Aorta (tissue), 5 donors: ENCODE data around the gene BMERB1. TPM values are rescaled to one million over a fixed set of nuclear protein-coding genes. Genes with fewer than 3 reads are reported as not detected.
"Not testable (repeated sequence)": the region's sequence is repeated elsewhere in the genome, so short reads cannot be mapped to it uniquely, and the experiment has no call there.

ENCODE experiments used
- ATAC-seq: fragments of 200-7000 bp; cut with Tn5 transposase; one replicate; pipeline ENCODE4 v1.9.1; 2022; ENCODE audit warnings: moderate library complexity; ENCODE audit not compliant: low FRiP score
- DNase-seq, 2 donors: peaks; one replicate each; pipeline ENCODE4 v3.0.0-alpha.2; 2020
- H3K27ac ChIP-seq, 2 donors: one replicate each; pipeline ENCODE4 v1.5.1; 2013; ENCODE audit warnings: low read length in 2 of 2, mild to moderate bottlenecking in 2 of 2, moderate library complexity in 2 of 2, control low read depth in 1 of 2, inconsistent platforms in 1 of 2, low read depth in 1 of 2
- H3K27me3 ChIP-seq, 2 donors: one replicate each; pipeline ENCODE4 v1.6.1; 2013; ENCODE audit warnings: control low read depth in 1 of 2, low read length in 1 of 2, mild to moderate bottlenecking in 1 of 2, moderate library complexity in 1 of 2; ENCODE audit not compliant: insufficient read depth in 2 of 2, control insufficient read depth in 1 of 2
- H3K36me3 ChIP-seq, 2 donors: one replicate each; pipeline ENCODE4 v1.6.1; 2013; ENCODE audit warnings: control low read depth in 1 of 2, low read length in 1 of 2, mild to moderate bottlenecking in 1 of 2; ENCODE audit not compliant: insufficient read depth in 2 of 2, control insufficient read depth in 1 of 2
- H3K4me1 ChIP-seq, 2 donors: one replicate each; pipeline ENCODE4 v1.6.1; 2013; ENCODE audit warnings: low read length in 2 of 2, control low read depth in 1 of 2, mild to moderate bottlenecking in 1 of 2, moderate library complexity in 1 of 2; ENCODE audit not compliant: insufficient read depth in 2 of 2, control insufficient read depth in 1 of 2
- H3K4me3 ChIP-seq, 2 donors: one replicate each; pipeline ENCODE4 v1.5.1; 2013; ENCODE audit warnings: low read length in 2 of 2, control low read depth in 1 of 2, mild to moderate bottlenecking in 1 of 2
- H3K9me3 ChIP-seq: one replicate; pipeline ENCODE4 v1.6.1; 2013; ENCODE audit warnings: mild to moderate bottlenecking, low read length; ENCODE audit not compliant: control insufficient read depth
- WGBS, 2 donors: extraction: QIAGEN DNeasy Blood & Tissue Kit; methylation state at CpG; one replicate each; pipeline ENCODE4 v1.1.7; 2013; 5-methylcytosine and 5-hydroxymethylcytosine counted together
- intact Hi-C, 2 donors: fragments of 100-400 bp; cut with DNase I; formaldehyde crosslinking; loops; one replicate each; pipeline versions ENCODE4 v1.14.2 to v1.15.0; 2022
- polyA plus RNA-seq, 2 donors: library from polyadenylated mRNA; stranded (reverse); fragments of 200-250 nt; gene quantifications; one replicate each; pipeline ENCODE4 v1.2.3, GENCODE V29; 2013
- total RNA-seq, 2 donors: library from RNA; stranded (reverse); fragmentation: NEBNext Ultra II Directional; extraction: Animal tissue kit (Norgen Biotek cat#: 25700); gene quantifications; one replicate each; pipeline ENCODE4 v1.2.1, GENCODE V29; 2021
- donor health status: healthy with polysubstance abuse.
- donor health status: Bipolar disorder and iron deficiency.
- donor health status: DM: no; HTN: no; CAD: no.
- donor health status: DM: no; HTN: no; CAD: no.
- donor health status: DM: yes; HTN: yes; CAD: no.

Gene BMERB1
- total and polyA plus RNA-seq, 4 donors: 52.2 to 76.7 (median 71.1) TPM

DNA sequence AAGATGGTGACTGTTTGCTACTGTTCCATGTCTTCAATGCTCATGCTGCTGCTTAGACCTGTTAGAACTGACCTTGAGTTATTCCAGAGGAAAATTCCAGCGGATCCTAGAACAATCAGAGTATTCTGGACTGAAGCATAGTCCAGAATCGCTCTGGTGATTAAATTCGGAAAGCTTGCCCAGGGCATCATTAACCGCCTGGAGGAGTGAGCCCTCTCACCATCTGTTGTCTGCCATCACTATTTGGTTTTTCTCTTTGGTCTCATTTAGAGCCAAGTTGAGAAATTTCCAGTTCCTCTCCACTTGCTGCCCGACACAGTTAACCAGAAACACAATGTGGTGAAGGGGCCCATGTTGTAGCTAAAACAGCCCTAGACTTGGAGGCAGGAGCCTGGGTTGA, 104.1 kb downstream of the BMERB1 start:
- 82 to 84% methylated on average over 5 of the region's 5 CpGs for WGBS, 2 donors
- intact Hi-C loops: no loop called here

DNA sequence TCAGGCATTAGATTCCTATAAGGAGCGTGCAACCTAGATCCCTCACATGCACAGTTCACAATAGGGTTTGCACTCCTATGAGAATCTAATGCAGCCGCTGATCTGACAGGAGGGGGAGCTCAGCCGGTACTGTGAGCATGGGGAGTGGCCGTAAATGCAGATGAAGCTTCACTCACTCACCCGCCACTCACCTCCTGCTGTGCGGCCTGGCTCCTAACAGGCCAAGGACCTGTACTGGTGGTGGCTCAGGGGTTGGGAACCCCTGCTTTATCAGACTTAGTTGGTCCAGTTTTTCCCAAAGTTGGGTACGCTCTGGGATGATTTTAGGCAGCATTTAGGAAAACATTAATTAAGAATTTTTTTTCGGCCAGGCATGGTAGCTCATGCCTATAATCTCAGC, 104.8 kb downstream of the BMERB1 start:
- DNase-seq (no peak), ATAC-seq (no peak)
- intact Hi-C loops: no loop called here
- Histone ChIP-seq H3K4me1 (no peaks in the 10 kb centered on the region), H3K27ac (no peak overlapping the region), H3K36me3 (no peaks in the 10 kb centered on the region), H3K9me3 (no peaks in the 10 kb centered on the region), H3K4me3 (no peak overlapping the region), H3K27me3 (no peaks in the 10 kb centered on the region)
- WGBS, 2 donors: 89 to 91% methylated on average over 8 of the region's 8 CpGs

More for the DNA sequence above, 104.1 kb downstream of the BMERB1 start:
- Histone ChIP-seq H3K27me3 (no peaks in the 10 kb centered on the region), H3K9me3 (no peaks in the 10 kb centered on the region), H3K4me1 (no peaks in the 10 kb centered on the region), H3K27ac (no peak overlapping the region), H3K36me3 (no peaks in the 10 kb centered on the region), H3K4me3 (no peak overlapping the region)
- ATAC-seq (no peak), DNase-seq (no peak)

- DNase-seq (no peak), ATAC-seq (no peak)
- H3K36me3 ChIP-seq: no peaks in the 10 kb centered on the region
- no peak overlapping the region for H3K27ac ChIP-seq
- intact Hi-C loops: no loop called here
- H3K4me3 ChIP-seq: no peak overlapping the region
- peaks cover 3% of the 10 kb centered on the region in 2 donors for H3K4me1 ChIP-seq
- no peaks in the 10 kb centered on the region for H3K9me3 ChIP-seq
- 94 to 96% methylated on average over 7 of the region's 7 CpGs for WGBS, 2 donors
- no peaks in the 10 kb centered on the region for H3K27me3 ChIP-seq
Measured at GRCh38 chr16:15542261-15542660, 107.9 kb downstream of the BMERB1 start.

DNA sequence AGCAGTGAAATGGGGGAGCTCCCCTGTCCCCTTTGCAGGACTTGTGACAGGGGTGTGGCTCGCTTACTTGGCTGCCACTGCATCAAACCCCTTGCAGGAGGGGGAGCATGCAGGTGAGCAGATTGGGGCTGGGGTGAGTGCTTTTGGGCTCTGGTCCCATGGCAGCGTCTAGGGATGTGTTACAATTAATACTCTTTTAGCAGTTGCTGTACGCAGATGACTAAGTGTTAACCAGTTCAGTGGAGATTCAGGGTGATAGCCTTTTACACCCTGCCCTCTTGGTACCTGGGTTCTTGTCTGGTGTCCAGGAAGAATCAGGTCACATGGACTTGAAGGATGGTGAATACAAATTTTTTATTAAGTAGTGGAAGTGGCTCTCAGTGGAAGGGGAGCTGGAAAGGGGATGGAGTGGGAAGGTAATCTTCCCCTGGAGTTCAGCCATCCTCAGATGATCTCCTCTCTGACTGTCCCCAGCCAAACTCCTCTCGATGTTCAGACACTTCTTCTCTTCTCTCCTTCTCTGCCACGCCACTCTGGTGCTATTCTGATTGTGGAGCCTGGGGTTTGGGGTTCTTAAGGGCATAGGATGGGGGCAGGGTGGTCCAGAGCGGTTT, 108.5 kb downstream of the BMERB1 start:
- H3K4me3 ChIP-seq: no peak overlapping the region
- DNase-seq (no peak), ATAC-seq (no peak)
- peaks cover 3% of the 10 kb centered on the region in 2 donors for H3K4me1 ChIP-seq
- no peaks in the 10 kb centered on the region for H3K27me3 ChIP-seq
- intact Hi-C loops: no loop called here
- no peaks in the 10 kb centered on the region for H3K36me3 ChIP-seq
- 96% methylated on average over 6 of the region's 6 CpGs for WGBS, 2 donors
- no peaks in the 10 kb centered on the region for H3K9me3 ChIP-seq
- no peak overlapping the region for H3K27ac ChIP-seq

GRCh38 chr16:15544405-15544804, 110.0 kb downstream of the BMERB1 start:
- intact Hi-C loops: no loop called here
- ATAC-seq: no peak
- Histone ChIP-seq H3K9me3 (no peaks in the 10 kb centered on the region), H3K36me3 (no peaks in the 10 kb centered on the region), H3K27me3 (no peaks in the 10 kb centered on the region), H3K4me3 (no peak overlapping the region), H3K4me1 (peaks cover 3% of the 10 kb centered on the region in 2 donors), H3K27ac (peak overlapping the region in 1 of 2 donors; percentile 50)
- 2 to 7% methylated on average over 5 of the region's 5 CpGs for WGBS, 2 donors
- DNase-seq: no peak

DNA sequence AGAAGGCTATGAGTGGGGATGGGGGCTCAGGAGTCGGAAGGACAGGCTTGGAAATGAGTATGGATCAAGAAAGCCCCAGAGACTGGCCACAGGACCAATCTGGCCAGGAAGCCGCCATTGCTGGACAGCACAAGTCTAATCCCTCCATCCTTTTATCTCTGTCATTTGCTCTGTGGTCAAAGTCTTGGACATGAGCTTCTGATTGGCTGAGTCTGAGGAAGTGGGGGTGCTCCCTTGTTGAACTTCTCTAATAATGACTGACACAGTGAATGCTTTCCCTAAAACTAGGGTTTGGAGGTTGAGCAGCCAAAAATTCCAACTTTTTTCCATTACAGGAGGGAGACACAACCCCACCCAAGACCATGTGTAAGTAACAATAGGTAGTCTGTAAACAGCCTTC, 111.2 kb downstream of the BMERB1 start:
- Histone ChIP-seq H3K9me3 (no peaks in the 10 kb centered on the region), H3K4me1 (peaks cover 3% of the 10 kb centered on the region in 2 donors), H3K36me3 (no peaks in the 10 kb centered on the region), H3K27ac (no peak overlapping the region), H3K4me3 (no peak overlapping the region), H3K27me3 (no peaks in the 10 kb centered on the region)
- ATAC-seq (no peak), DNase-seq (no peak)
- WGBS, 2 donors: 96 to 98% methylated on average over 2 of the region's 2 CpGs
- intact Hi-C loops: no loop called here

DNA sequence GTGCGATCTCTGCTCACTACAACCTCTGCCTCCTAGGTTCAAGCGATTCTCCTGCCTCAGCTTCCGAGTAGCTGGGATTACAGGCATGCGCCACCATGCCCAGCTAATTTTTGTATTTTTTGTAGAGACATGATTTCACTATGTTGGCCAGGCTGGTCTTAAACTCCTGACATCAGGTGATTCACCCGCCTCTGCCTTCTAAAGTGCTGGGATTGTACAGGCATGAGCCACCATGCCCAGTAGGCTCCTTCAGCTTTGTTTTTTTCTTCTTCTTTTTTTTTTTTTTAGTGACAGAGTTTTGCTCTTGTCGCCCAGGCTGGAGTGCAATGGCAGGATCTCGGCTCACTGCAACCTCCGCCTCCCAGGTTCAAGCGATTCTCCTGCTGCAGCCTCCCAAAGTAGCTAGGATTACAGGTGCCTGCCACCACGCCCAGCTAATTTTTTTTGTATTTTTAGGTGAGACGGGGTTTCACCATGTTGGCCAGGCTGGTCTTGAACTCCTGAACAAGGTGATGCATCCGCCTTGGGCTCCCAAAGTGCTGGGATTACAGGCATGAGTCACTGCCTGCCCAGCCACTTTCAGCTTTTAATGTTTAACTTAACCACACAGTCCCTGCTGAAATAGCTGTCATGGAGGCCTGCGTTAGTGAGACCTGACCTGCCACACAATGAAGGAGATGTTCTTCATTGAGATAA, 112.8 kb downstream of the BMERB1 start:
- H3K27ac ChIP-seq, DNase-seq, H3K4me1 ChIP-seq, H3K27me3 ChIP-seq, H3K9me3 ChIP-seq, ATAC-seq, H3K36me3 ChIP-seq, intact Hi-C loops, H3K4me3 ChIP-seq: not testable (repeated sequence)
- WGBS, 2 donors: 93 to 94% methylated on average over 13 of the region's 13 CpGs

- no peak for ATAC-seq
- Histone ChIP-seq H3K27ac (no peak overlapping the region), H3K4me1 (peaks cover 3% of the 10 kb centered on the region in 2 donors), H3K27me3 (no peaks in the 10 kb centered on the region), H3K36me3 (no peaks in the 10 kb centered on the region), H3K4me3 (no peak overlapping the region), H3K9me3 (no peaks in the 10 kb centered on the region)
- no peak for DNase-seq
- WGBS, 2 donors: 99% methylated on average over 6 of the region's 6 CpGs
- intact Hi-C loops: loop anchor here in 1 of 2 donors (1.0 kb wide), 1 partner anchor 40 kb away; no protein-coding TSS in a partner anchor
Measured at GRCh38 chr16:15547768-15548096, 113.3 kb downstream of the BMERB1 start.

DNA sequence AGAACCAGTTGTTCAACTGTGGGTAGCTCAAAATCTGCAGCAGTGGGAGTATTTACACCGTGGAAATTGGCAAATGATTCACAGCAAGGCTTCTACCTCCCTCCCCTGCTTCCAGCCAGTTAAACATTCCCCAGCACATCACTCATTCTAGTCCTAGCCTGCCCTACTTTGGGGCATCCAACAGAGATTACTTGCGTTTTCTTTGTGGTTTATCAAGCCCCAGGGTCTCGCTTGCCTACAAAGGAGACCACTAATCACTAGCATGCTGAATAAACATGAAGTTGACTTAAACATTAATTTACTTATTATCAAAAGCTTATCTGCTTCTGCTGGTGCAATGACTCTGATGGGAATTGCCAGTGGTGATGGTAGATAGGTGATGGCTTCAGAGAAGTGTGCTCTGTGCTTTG, 114.1 kb downstream of the BMERB1 start:
- H3K4me3 ChIP-seq: no peak overlapping the region
- ATAC-seq: no peak
- 72 to 80% methylated on average over 3 of the region's 3 CpGs for WGBS, 2 donors
- H3K4me1 ChIP-seq: peaks cover 3% of the 10 kb centered on the region in 2 donors
- no peak overlapping the region for H3K27ac ChIP-seq
- H3K36me3 ChIP-seq: no peaks in the 10 kb centered on the region
- intact Hi-C loops: loop anchor here in 1 of 2 donors (1.0 kb wide), 1 partner anchor 41 kb away; no protein-coding TSS in a partner anchor
- DNase-seq: no peak
- no peaks in the 10 kb centered on the region for H3K27me3 ChIP-seq
- no peaks in the 10 kb centered on the region for H3K9me3 ChIP-seq
